ENCODE data around the gene COL17A1.
A peak's percentile ranks its signal among the peaks of the same experiment; 100 is the strongest.

Gene COL17A1

GRCh38 chr10:104076743-104077160, 8.9 kb downstream of the COL17A1 start:
- Histone ChIP-seq H3K4me1 (ENCODE audit: control insufficient read depth, insufficient read depth, low read length, unreplicated experiment) (peaks cover 9% of the 10 kb centered on the region), H3K79me2 (ENCODE audit: control insufficient read depth, insufficient read depth, low read length, unreplicated experiment) (no peaks in the 10 kb centered on the region), H3K36me3 (ENCODE audit: insufficient read depth, low read length) (no peaks in the 10 kb centered on the region), H3K27ac (ENCODE audit: low read depth, low read length) (no peak overlapping the region), H3K27me3 (ENCODE audit: insufficient read depth, low read length) (no peaks in the 10 kb centered on the region), H2AFZ (ENCODE audit: low read length, unreplicated experiment) (no peak overlapping the region), H3K4me3 (ENCODE audit: low read depth, low read length) (no peak overlapping the region)

- H3K27me3 ChIP-seq (ENCODE audit: insufficient read depth, low read length): no peaks in the 10 kb centered on the region
- H3K4me1 ChIP-seq (ENCODE audit: control insufficient read depth, insufficient read depth, low read length, unreplicated experiment): peaks cover 9% of the 10 kb centered on the region
- H3K27ac ChIP-seq (ENCODE audit: low read depth, low read length): no peak overlapping the region
- no peaks in the 10 kb centered on the region for H3K36me3 ChIP-seq (ENCODE audit: insufficient read depth, low read length)
- H3K79me2 ChIP-seq (ENCODE audit: control insufficient read depth, insufficient read depth, low read length, unreplicated experiment): no peaks in the 10 kb centered on the region
- no peak overlapping the region for H2AFZ ChIP-seq (ENCODE audit: low read length, unreplicated experiment)
- no peak overlapping the region for H3K4me3 ChIP-seq (ENCODE audit: low read depth, low read length)
Observed at GRCh38 chr10:104074505-104074904, 11.2 kb downstream of the COL17A1 start.

- H3K79me2 ChIP-seq (ENCODE audit: control insufficient read depth, insufficient read depth, low read length, unreplicated experiment): no peaks in the 10 kb centered on the region
- peak overlapping the region; percentile 7 for H2AFZ ChIP-seq (ENCODE audit: low read length, unreplicated experiment)
- no peaks in the 10 kb centered on the region for H3K36me3 ChIP-seq (ENCODE audit: insufficient read depth, low read length)
- no peak overlapping the region for H3K27ac ChIP-seq (ENCODE audit: low read depth, low read length)
- no peak overlapping the region for H3K4me3 ChIP-seq (ENCODE audit: low read depth, low read length)
- H3K4me1 ChIP-seq (ENCODE audit: control insufficient read depth, insufficient read depth, low read length, unreplicated experiment): peaks cover 9% of the 10 kb centered on the region
- H3K27me3 ChIP-seq (ENCODE audit: insufficient read depth, low read length): no peaks in the 10 kb centered on the region
Observed at GRCh38 chr10:104072786-104073185, 12.9 kb downstream of the COL17A1 start.

GRCh38 chr10:104069613-104070012, 16.1 kb downstream of the COL17A1 start:
- Histone ChIP-seq H3K4me1 (ENCODE audit: control insufficient read depth, insufficient read depth, low read length, unreplicated experiment) (no peaks in the 10 kb centered on the region), H3K27me3 (ENCODE audit: insufficient read depth, low read length) (no peaks in the 10 kb centered on the region), H3K4me3 (ENCODE audit: low read depth, low read length) (no peak overlapping the region), H3K36me3 (ENCODE audit: insufficient read depth, low read length) (no peaks in the 10 kb centered on the region), H2AFZ (ENCODE audit: low read length, unreplicated experiment) (no peak overlapping the region), H3K27ac (ENCODE audit: low read depth, low read length) (no peak overlapping the region), H3K79me2 (ENCODE audit: control insufficient read depth, insufficient read depth, low read length, unreplicated experiment) (no peaks in the 10 kb centered on the region)

GRCh38 chr10:104067525-104067924, 18.2 kb downstream of the COL17A1 start:
- H3K27me3 ChIP-seq (ENCODE audit: insufficient read depth, low read length): no peaks in the 10 kb centered on the region
- no peaks in the 10 kb centered on the region for H3K4me1 ChIP-seq (ENCODE audit: control insufficient read depth, insufficient read depth, low read length, unreplicated experiment)
- H3K79me2 ChIP-seq (ENCODE audit: control insufficient read depth, insufficient read depth, low read length, unreplicated experiment): no peaks in the 10 kb centered on the region
- H3K36me3 ChIP-seq (ENCODE audit: insufficient read depth, low read length): no peaks in the 10 kb centered on the region
- H3K4me3 ChIP-seq (ENCODE audit: low read depth, low read length): no peak overlapping the region
- no peak overlapping the region for H3K27ac ChIP-seq (ENCODE audit: low read depth, low read length)
- no peak overlapping the region for H2AFZ ChIP-seq (ENCODE audit: low read length, unreplicated experiment)

- H3K79me2 ChIP-seq (ENCODE audit: control insufficient read depth, insufficient read depth, low read length, unreplicated experiment): no peaks in the 10 kb centered on the region
- H3K4me1 ChIP-seq (ENCODE audit: control insufficient read depth, insufficient read depth, low read length, unreplicated experiment): no peaks in the 10 kb centered on the region
- H3K27me3 ChIP-seq (ENCODE audit: insufficient read depth, low read length): no peaks in the 10 kb centered on the region
- H2AFZ ChIP-seq (ENCODE audit: low read length, unreplicated experiment): no peak overlapping the region
- H3K36me3 ChIP-seq (ENCODE audit: insufficient read depth, low read length): no peaks in the 10 kb centered on the region
- no peak overlapping the region for H3K27ac ChIP-seq (ENCODE audit: low read depth, low read length)
- H3K4me3 ChIP-seq (ENCODE audit: low read depth, low read length): no peak overlapping the region
Observed at GRCh38 chr10:104066945-104067344, 18.7 kb downstream of the COL17A1 start.

GRCh38 chr10:104065748-104066147, 19.9 kb downstream of the COL17A1 start:
- no peaks in the 10 kb centered on the region for H3K36me3 ChIP-seq (ENCODE audit: insufficient read depth, low read length)
- no peaks in the 10 kb centered on the region for H3K79me2 ChIP-seq (ENCODE audit: control insufficient read depth, insufficient read depth, low read length, unreplicated experiment)
- no peaks in the 10 kb centered on the region for H3K4me1 ChIP-seq (ENCODE audit: control insufficient read depth, insufficient read depth, low read length, unreplicated experiment)
- no peaks in the 10 kb centered on the region for H3K27me3 ChIP-seq (ENCODE audit: insufficient read depth, low read length)
- no peak overlapping the region for H3K27ac ChIP-seq (ENCODE audit: low read depth, low read length)
- no peak overlapping the region for H3K4me3 ChIP-seq (ENCODE audit: low read depth, low read length)
- no peak overlapping the region for H2AFZ ChIP-seq (ENCODE audit: low read length, unreplicated experiment)

GRCh38 chr10:104061196-104061595, 24.5 kb downstream of the COL17A1 start:
- no peak overlapping the region for H3K27ac ChIP-seq (ENCODE audit: low read depth, low read length)
- no peaks in the 10 kb centered on the region for H3K27me3 ChIP-seq (ENCODE audit: insufficient read depth, low read length)
- no peaks in the 10 kb centered on the region for H3K36me3 ChIP-seq (ENCODE audit: insufficient read depth, low read length)
- no peak overlapping the region for H2AFZ ChIP-seq (ENCODE audit: low read length, unreplicated experiment)
- H3K4me1 ChIP-seq (ENCODE audit: control insufficient read depth, insufficient read depth, low read length, unreplicated experiment): no peaks in the 10 kb centered on the region
- no peaks in the 10 kb centered on the region for H3K79me2 ChIP-seq (ENCODE audit: control insufficient read depth, insufficient read depth, low read length, unreplicated experiment)
- H3K4me3 ChIP-seq (ENCODE audit: low read depth, low read length): no peak overlapping the region

- H3K27me3 ChIP-seq (ENCODE audit: insufficient read depth, low read length): no peaks in the 10 kb centered on the region
- no peak overlapping the region for H3K27ac ChIP-seq (ENCODE audit: low read depth, low read length)
- no peaks in the 10 kb centered on the region for H3K79me2 ChIP-seq (ENCODE audit: control insufficient read depth, insufficient read depth, low read length, unreplicated experiment)
- H2AFZ ChIP-seq (ENCODE audit: low read length, unreplicated experiment): no peak overlapping the region
- no peak overlapping the region for H3K4me3 ChIP-seq (ENCODE audit: low read depth, low read length)
- H3K4me1 ChIP-seq (ENCODE audit: control insufficient read depth, insufficient read depth, low read length, unreplicated experiment): peaks cover 13% of the 10 kb centered on the region
- H3K36me3 ChIP-seq (ENCODE audit: insufficient read depth, low read length): no peaks in the 10 kb centered on the region
Observed at GRCh38 chr10:104059364-104059763, 26.3 kb downstream of the COL17A1 start.

GRCh38 chr10:104057717-104058116, 28.0 kb downstream of the COL17A1 start:
- H3K27me3 ChIP-seq (ENCODE audit: insufficient read depth, low read length): no peaks in the 10 kb centered on the region
- H3K36me3 ChIP-seq (ENCODE audit: insufficient read depth, low read length): no peaks in the 10 kb centered on the region
- peaks cover 22% of the 10 kb centered on the region for H3K4me1 ChIP-seq (ENCODE audit: control insufficient read depth, insufficient read depth, low read length, unreplicated experiment)
- H3K79me2 ChIP-seq (ENCODE audit: control insufficient read depth, insufficient read depth, low read length, unreplicated experiment): no peaks in the 10 kb centered on the region
- no peak overlapping the region for H2AFZ ChIP-seq (ENCODE audit: low read length, unreplicated experiment)
- no peak overlapping the region for H3K27ac ChIP-seq (ENCODE audit: low read depth, low read length)
- H3K4me3 ChIP-seq (ENCODE audit: low read depth, low read length): no peak overlapping the region

- H3K27ac ChIP-seq (ENCODE audit: low read depth, low read length): no peak overlapping the region
- no peak overlapping the region for H2AFZ ChIP-seq (ENCODE audit: low read length, unreplicated experiment)
- H3K27me3 ChIP-seq (ENCODE audit: insufficient read depth, low read length): no peaks in the 10 kb centered on the region
- H3K4me3 ChIP-seq (ENCODE audit: low read depth, low read length): no peak overlapping the region
- no peaks in the 10 kb centered on the region for H3K36me3 ChIP-seq (ENCODE audit: insufficient read depth, low read length)
- peaks cover 30% of the 10 kb centered on the region for H3K4me1 ChIP-seq (ENCODE audit: control insufficient read depth, insufficient read depth, low read length, unreplicated experiment)
- H3K79me2 ChIP-seq (ENCODE audit: control insufficient read depth, insufficient read depth, low read length, unreplicated experiment): no peaks in the 10 kb centered on the region
Observed at GRCh38 chr10:104056619-104057273, 28.9 kb downstream of the COL17A1 start.
